ENCODE data around the gene CALHM2. TPM values are rescaled to one million over a fixed set of nuclear protein-coding genes. Genes with fewer than 3 reads are reported as not detected.

CALHM2 gene, protein sequence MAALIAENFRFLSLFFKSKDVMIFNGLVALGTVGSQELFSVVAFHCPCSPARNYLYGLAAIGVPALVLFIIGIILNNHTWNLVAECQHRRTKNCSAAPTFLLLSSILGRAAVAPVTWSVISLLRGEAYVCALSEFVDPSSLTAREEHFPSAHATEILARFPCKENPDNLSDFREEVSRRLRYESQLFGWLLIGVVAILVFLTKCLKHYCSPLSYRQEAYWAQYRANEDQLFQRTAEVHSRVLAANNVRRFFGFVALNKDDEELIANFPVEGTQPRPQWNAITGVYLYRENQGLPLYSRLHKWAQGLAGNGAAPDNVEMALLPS
- total RNA-seq = 14.0 and 17.5 TPM in 2 replicates

DNA sequence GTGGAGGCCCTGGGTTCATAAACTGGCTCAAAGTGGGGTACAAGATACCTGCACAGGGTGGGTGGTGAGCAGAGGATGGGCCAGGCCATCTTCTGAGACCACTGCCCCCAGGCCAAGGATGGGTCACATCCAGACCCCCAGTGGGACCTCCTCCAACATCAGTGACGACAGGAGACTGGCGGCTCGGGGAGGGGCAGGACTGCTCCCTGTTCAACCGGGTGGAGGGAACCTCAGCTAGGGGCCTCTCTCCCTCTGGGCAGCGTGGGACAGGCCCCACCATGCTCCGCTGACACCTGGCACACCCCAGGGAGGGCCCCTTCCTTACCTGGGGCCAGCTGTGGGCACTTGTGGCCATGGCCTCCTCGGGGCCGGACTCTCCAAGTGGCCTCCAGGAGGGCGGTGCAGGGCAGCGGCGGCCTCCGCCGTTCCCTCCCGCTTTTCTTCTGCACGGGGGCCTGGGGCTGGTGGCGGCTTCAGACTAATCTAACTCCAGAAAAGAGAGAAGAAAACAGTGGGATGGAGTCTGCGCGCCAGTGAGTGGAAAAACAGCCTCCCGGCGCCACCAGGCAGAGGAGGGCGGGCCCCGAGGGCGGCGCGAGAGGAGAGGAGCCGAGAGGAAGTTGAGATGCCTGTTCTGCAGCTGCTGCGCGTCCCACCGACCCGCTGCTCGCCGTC, at the start of gene CALHM2:
Gene CALHM2, minus strand, starts transcription at position 540 of the 675 bp plus-strand sequence. CDS start 2,429 bp downstream, outside the sequence.
- intact Hi-C loops (cut with micrococcal nuclease) = loop anchor here (1.0 kb wide), 2 partner anchors 19 to 30 kb away; no protein-coding TSS in a partner anchor
- Mint-ChIP-seq H3K4me3 (peak within 1 kb of the TSS; percentile 95), H3K27ac (peak within 1 kb of the TSS; percentile 85), H3K4me1 (peaks cover 54% of the 10 kb centered on the region), H3K9me3 (no peaks in the 10 kb centered on the region), H3K36me3 (ENCODE audit: low read depth) (peaks cover 30% of the 10 kb centered on the region), H3K27me3 (no peaks in the 10 kb centered on the region)
- DNase-seq = peak; percentile 90

DNA sequence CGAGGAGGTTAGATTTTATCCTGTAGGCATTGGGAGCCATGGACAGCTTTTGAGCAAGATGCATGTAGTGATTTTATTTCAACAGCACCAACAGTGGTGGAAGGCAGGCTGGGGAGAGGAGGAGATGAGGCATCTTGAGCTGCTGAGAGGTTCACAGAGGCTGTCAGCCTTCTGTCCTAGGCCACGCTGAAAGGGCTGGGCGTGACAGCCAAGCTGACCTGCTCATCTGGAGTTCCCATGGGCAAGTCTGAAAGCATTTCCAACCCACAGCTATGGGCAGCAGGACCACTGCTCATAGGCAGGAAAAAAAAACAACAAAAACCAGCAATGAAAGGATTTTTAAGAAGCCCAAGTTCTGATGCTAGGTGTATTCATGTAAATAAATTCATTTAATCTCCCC, 49.0 kb upstream of the CALHM2 start:
- Mint-ChIP-seq H3K36me3 (ENCODE audit: low read depth) (peaks cover 3% of the 10 kb centered on the region), H3K27me3 (peaks cover 64% of the 10 kb centered on the region), H3K9me3 (no peaks in the 10 kb centered on the region), H3K4me1 (peaks cover 30% of the 10 kb centered on the region), H3K27ac (peak overlapping the region; percentile 31), H3K4me3 (peak overlapping the region; percentile 21)
- intact Hi-C loops (cut with micrococcal nuclease) = loop anchor here (5.0 kb wide), 1 partner anchor 186 kb away; no protein-coding TSS in a partner anchor
- DNase-seq = no peak

DNA sequence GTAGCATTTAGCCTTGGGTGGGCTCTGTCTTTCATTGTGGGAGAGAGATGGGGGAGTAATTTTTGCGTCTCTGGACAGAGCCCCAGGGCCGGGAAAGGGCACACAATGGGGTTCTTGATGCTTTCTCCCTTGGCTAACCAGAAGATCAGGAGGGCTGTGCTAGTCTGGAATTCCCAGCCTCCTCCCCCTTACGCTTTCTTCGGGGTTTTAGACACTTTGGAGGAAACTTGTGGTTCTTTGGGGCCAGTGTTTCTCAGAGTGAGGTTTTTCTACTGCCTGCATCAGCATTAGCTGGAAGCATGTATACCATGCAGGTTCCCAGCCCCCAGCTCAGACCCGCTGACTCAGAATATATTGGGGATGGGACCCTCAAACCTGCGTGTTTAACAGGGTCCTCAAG, 48.3 kb upstream of the CALHM2 start:
- Mint-ChIP-seq H3K9me3 (no peaks in the 10 kb centered on the region), H3K4me1 (peaks cover 30% of the 10 kb centered on the region), H3K27me3 (peaks cover 64% of the 10 kb centered on the region), H3K4me3 (peak overlapping the region; percentile 21), H3K27ac (peak overlapping the region; percentile 31), H3K36me3 (ENCODE audit: low read depth) (peaks cover 3% of the 10 kb centered on the region)
- intact Hi-C loops (cut with micrococcal nuclease) = loop anchor here (5.0 kb wide), 1 partner anchor 187 kb away; no protein-coding TSS in a partner anchor
- no peak for DNase-seq

DNA sequence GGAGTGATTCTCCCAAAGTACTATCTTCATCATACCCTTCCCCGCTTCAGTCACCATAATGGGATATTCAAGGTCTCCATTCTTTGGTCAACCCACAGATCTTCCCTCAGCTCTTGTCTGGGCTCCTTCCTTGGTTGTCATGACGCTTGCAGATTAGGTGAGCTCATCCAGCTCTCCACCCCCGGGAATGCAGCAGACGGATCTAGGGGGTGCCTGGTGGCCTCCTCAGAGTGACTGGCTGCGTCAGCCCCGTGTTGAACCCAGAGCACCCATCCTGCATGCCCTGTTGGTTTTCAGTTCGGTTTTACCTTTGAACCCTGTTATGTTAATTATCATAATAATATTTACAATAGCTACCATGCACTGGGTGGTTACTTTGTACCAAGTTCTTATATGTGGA, 47.7 kb upstream of the CALHM2 start:
- no peak for DNase-seq
- Mint-ChIP-seq H3K36me3 (ENCODE audit: low read depth) (peaks cover 3% of the 10 kb centered on the region), H3K9me3 (no peaks in the 10 kb centered on the region), H3K4me3 (no peak overlapping the region), H3K27me3 (peaks cover 70% of the 10 kb centered on the region), H3K4me1 (peaks cover 30% of the 10 kb centered on the region), H3K27ac (no peak overlapping the region)
- intact Hi-C loops (cut with micrococcal nuclease) = loop anchor here (5.0 kb wide), 1 partner anchor 187 kb away; no protein-coding TSS in a partner anchor

DNA sequence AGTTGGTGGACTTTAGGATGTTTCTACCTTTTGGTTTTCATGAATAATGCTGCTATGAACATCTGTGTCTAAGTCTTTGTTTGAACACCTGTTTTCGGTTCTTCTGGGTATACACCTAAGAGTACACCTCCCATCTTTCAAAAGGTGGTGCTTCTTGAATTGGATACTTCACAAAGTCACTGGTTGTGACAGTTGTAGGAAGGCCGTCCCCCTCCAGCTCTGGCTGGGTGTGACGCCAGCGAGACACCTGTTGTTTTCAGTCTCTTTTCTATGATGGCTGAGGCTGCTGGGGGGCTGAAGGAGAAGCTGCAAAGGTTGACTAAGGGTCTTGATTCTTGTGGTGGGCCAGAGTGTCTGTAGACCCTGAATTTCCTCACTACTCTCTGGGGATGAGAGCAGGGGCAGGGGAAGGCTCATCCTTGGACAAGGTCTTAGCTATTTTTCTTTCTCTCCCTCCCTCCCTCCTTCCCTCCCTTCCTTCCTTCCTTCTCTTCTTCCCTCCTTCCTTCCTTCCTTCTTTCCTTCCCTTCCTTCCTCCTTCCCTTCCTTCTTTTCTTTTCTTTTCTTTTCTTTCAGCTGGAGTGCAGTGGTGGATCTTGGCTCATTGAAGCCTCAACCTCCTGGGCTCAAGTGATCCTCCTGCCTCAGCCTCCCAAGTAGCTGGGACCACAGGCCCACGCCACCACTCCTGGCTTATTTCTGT, 46.9 kb upstream of the CALHM2 start:
- no peaks in the 10 kb centered on the region for H3K36me3 Mint-ChIP-seq (ENCODE audit: low read depth)
- H3K4me1 Mint-ChIP-seq = peaks cover 28% of the 10 kb centered on the region
- intact Hi-C loops (cut with micrococcal nuclease) = no loop called here
- H3K27me3 Mint-ChIP-seq = peaks cover 74% of the 10 kb centered on the region
- H3K9me3 Mint-ChIP-seq = no peaks in the 10 kb centered on the region
- H3K4me3 Mint-ChIP-seq = no peak overlapping the region
- H3K27ac Mint-ChIP-seq = no peak overlapping the region
- no peak for DNase-seq

DNA sequence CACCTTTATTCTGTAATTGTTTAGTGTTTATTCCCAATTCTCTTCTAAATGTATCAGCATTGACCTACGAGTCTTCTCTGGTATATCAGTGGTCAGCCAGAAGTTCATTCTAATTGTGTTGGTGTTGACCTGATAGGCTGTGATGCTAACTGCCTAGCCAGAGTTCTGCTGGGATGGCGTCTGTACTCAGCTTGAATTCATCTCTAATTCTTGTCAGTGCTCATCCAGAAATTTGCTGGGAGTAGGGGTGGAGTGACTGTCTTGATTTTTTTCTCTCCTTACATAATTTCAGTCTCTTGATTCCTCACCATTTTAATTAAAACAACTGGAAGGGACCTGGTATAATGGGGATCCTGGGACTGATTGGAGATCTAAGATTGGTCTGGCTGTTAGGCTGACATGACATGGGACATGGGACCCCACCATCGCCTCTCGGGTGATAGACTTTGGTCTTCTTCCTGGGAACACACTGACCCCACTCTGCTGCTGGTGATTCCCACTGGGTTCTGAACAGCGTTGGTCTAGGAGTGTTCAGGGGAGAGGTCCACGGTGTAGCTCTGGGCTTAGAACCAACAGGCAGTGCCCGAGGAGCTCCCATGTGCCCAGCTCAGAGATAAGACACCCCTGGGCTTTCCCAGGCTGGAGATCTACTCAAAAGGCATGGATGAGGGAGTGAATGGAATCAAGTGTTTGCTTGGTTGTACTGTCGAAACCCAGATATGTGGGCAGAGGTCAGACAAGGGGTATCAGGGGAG, 45.2 kb upstream of the CALHM2 start:
- DNase-seq = no peak
- Mint-ChIP-seq H3K36me3 (ENCODE audit: low read depth) (no peaks in the 10 kb centered on the region), H3K9me3 (no peaks in the 10 kb centered on the region), H3K27me3 (peaks cover 74% of the 10 kb centered on the region), H3K4me3 (no peak overlapping the region), H3K27ac (no peak overlapping the region), H3K4me1 (peaks cover 28% of the 10 kb centered on the region)
- intact Hi-C loops (cut with micrococcal nuclease) = no loop called here

DNA sequence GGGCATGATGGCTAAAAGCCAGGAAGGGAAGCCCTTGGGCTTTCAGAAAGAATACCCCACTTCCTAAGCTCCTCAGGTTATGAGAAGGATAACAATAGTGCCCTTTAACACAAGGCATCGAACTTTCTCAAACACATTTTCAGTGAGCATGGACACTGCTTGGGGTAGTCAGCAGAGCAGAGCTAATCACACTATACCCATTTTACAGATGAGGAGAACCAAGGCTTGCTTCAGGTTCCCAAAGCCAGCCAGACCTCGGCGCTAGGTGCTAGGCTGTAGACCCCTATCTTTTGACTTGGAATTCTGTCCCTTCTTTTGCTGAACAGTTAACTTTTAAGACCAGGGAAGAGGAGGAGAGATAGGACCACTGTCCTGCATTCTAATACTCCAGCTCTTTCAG, 43.2 kb upstream of the CALHM2 start:
- Mint-ChIP-seq H3K4me1 (peaks cover 24% of the 10 kb centered on the region), H3K9me3 (no peaks in the 10 kb centered on the region), H3K27ac (no peak overlapping the region), H3K4me3 (peak overlapping the region; percentile 73), H3K27me3 (peaks cover 71% of the 10 kb centered on the region), H3K36me3 (ENCODE audit: low read depth) (no peaks in the 10 kb centered on the region)
- intact Hi-C loops (cut with micrococcal nuclease) = no loop called here
- no peak for DNase-seq

DNA sequence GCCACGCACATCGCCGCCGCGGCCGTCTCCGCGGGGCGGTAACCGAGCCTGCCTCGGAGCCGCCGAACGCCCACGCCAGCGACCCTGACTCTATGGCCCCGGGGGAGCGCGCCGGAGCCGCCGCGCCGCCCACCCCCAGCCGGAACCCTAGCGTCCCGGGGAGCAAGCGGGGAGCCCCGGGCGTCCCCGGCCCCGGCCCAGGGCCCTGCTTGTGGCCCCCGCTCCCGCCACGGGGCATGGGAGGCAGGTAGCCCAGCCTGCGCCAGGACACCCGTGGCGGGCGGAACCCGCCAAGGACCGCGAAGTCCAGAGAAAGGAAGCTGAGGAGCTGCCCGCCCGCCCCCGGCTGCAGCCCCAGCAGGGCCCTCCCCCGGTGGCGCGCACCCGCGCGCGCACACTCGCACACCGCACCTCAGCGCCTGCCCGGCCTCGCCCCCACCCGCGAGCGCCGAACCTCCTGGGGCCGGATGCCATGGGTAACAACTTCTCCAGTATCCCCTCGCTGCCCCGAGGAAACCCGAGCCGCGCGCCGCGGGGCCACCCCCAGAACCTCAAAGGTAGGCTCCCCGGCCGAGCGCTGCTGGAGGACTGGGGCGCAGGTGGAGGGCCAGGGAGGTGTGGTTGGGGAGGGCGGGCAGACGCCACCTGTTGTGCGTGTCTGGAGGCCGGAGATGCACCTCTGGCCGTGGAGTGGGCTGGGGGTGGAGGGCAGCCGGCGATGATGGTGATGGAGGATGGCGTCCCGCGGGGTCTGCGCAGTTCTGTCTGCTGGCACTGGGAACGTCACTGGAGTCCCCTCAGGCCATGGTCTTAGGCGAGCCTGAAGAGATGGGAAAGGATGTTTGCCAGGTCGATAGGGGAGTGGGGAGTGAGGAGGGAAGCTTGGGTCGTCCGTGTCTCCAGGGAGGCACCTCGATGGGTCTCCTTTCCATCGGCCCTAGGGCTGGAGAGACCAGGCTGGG, 42.0 kb upstream of the CALHM2 start:
- Mint-ChIP-seq H3K4me3 (peak overlapping the region; percentile 73), H3K4me1 (peaks cover 22% of the 10 kb centered on the region), H3K27ac (peak overlapping the region; percentile 24), H3K36me3 (ENCODE audit: low read depth) (no peaks in the 10 kb centered on the region), H3K9me3 (no peaks in the 10 kb centered on the region), H3K27me3 (peaks cover 68% of the 10 kb centered on the region)
- peak; percentile 84 for DNase-seq
- intact Hi-C loops (cut with micrococcal nuclease) = loop anchor here (1.0 to 5.0 kb wide), 2 partner anchors 10 to 577 kb away; partner anchors contain the start of gene CNNM2

DNA sequence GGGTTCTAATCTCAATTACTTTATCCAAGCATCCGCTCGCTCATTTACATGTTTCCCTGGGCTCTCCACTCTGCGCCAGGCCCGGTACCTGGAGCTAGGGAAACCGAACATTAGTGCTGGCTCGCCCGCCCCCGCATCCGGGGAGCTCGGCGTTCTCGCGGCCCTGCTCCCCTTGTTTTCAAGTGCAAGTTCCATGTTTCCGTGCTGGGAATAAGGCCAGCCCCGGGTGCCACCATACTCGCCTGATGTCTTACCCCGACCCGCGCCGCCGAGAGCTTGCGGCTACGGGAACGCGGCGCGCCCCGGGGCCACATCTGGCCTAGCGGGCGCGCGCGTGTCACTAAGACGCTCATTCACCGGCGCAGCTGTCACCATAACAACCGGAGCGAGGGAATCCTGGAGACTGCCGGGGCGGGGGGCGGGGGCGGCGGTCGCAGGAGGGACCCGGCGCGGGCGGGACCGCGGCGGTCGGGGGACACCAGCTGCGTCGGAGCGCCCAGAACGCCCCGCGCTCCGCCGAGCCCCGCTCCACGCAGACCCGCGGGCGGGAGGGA, 41.3 kb upstream of the CALHM2 start, which contains the start of gene NEURL1:
Gene NEURL1, plus strand, starts transcription at position 344 of the 554 bp plus-strand sequence. CDS start 683 bp downstream, outside the sequence.
- intact Hi-C loops (cut with micrococcal nuclease) = loop anchor here (1.0 to 5.0 kb wide), 2 partner anchors 11 to 576 kb away; partner anchors contain the start of gene CNNM2

DNA sequence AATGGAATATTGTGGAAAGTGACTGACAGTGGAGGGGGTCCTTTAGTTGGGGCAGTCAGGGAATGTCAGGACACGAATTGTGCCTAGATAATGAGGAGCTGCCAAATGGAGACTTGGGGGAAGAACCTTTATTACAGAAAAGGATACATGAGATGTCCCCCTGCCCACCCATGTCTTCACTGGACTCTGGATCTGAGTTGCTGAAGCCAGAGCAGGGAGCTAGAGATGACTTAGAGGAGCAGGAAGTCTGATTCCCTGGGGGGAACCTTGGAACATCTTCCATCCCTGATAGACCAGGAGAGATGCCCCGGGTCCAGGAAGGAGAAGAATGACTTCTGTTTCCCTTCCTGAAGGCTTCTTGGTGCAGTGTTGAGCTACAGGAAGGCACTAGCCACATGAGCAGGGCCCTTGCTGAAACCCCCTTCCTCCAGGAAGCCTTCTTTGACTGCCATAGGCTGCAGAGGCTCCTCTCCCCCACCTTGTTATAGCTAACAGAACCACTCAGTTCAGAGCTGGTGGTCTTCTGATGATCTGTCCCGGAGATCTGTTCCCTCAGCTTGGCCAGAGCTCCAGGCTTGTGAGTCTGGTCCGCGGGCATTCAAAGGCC, 40.6 kb upstream of the CALHM2 start:
- H3K27ac Mint-ChIP-seq = no peak overlapping the region
- peaks cover 22% of the 10 kb centered on the region for H3K4me1 Mint-ChIP-seq
- no peaks in the 10 kb centered on the region for H3K36me3 Mint-ChIP-seq (ENCODE audit: low read depth)
- no peak for DNase-seq
- H3K4me3 Mint-ChIP-seq = peak overlapping the region; percentile 88
- intact Hi-C loops (cut with micrococcal nuclease) = loop anchor here (1.0 to 5.0 kb wide), 2 partner anchors 12 to 575 kb away; partner anchors contain the start of gene CNNM2
- peaks cover 64% of the 10 kb centered on the region for H3K27me3 Mint-ChIP-seq
- no peaks in the 10 kb centered on the region for H3K9me3 Mint-ChIP-seq

More for the DNA sequence above, 41.3 kb upstream of the CALHM2 start, which contains the start of gene NEURL1:
- peak; percentile 80 for DNase-seq
- Mint-ChIP-seq H3K9me3 (no peaks in the 10 kb centered on the region), H3K36me3 (ENCODE audit: low read depth) (no peaks in the 10 kb centered on the region), H3K27ac (peak within 1 kb of the TSS; percentile 32), H3K4me3 (peak within 1 kb of the TSS; percentile 88), H3K4me1 (peaks cover 22% of the 10 kb centered on the region), H3K27me3 (peaks cover 64% of the 10 kb centered on the region)

DNA sequence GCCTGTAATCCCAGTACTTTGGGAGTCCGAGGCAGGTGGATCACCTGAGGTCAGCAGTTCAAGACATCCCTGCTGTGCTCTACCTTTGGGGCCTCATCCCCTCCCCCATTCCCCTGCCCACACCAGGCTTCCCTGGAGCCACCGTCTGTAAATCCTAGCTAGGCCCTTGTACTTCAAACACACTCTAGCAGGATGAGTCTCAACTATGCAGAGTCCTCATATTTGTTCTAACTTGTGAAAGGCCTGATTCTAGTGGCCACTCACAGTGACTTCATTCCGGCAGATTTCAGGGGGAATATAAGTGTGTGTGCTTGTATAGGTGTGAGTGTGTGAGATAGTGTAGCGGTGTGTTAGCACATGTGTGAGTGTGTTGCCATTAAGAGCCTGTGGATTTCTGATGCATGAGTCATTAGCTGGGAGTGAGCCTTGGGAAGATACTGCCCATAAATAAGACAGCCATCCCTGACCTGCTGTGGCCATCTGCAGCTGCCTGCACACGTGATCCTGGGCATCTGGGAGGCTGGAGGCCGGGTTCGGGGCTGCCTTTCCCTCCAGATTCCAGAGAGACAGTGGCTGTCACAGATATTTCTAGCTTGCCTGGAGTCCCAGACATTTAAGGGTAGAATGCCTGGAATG, 39.7 kb upstream of the CALHM2 start:
- Mint-ChIP-seq H3K27ac (peak overlapping the region; percentile 6), H3K4me1 (peaks cover 22% of the 10 kb centered on the region), H3K27me3 (peaks cover 56% of the 10 kb centered on the region), H3K36me3 (ENCODE audit: low read depth) (no peaks in the 10 kb centered on the region), H3K9me3 (no peaks in the 10 kb centered on the region), H3K4me3 (no peak overlapping the region)
- no peak for DNase-seq
- intact Hi-C loops (cut with micrococcal nuclease) = loop anchor here (5.0 kb wide), 1 partner anchor 575 kb away; the partner anchor contains the start of gene CNNM2

Measured in activated CD4-positive, alpha-beta T cell treated with anti-CD3 and anti-CD28 coated beads, Interleukin-2, amount 10 ng/mL, durations not matched to agents 24 days and 14 days (primary cell).